ENCODE data around the gene RMDN3. TPM values are rescaled to one million over a fixed set of nuclear protein-coding genes. Genes with fewer than 3 reads are reported as not detected.

Gene RMDN3
- total and polyA plus RNA-seq, 4 donors, result 18.1 to 53.1 (median 40.3) TPM

DNA sequence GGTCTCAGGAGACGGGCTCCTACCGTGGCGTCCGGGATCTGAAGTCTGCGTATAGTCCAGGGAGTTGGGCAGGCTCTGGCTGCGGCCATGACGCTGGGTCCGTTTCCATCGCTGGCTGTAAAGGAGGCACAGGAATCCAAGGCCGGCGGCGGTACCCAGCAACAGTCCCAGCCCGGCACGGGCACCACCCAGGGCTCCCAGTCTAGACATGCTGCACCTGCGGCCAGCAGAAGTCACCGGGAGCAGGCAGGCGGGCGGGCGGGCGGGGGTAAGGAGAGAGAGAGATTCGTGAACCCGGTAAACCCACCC is 526 bp downstream of the RMDN3 start:
- Histone ChIP-seq H3K4me1 (ENCODE audit: control insufficient read depth, insufficient read depth, low read length) (peaks cover 23% of the 10 kb centered on the region), H3K36me3 (ENCODE audit: control insufficient read depth, insufficient read depth, low read length) (peaks cover 15% of the 10 kb centered on the region), H3K27me3 (ENCODE audit: control insufficient read depth, insufficient read depth, low read length) (no peaks in the 10 kb centered on the region), H3K4me3 (ENCODE audit: low read depth, low read length) (peak overlapping the region; percentile 98), H3K9me3 (ENCODE audit: control insufficient read depth, insufficient read depth, low read length) (no peaks in the 10 kb centered on the region), H3K27ac (ENCODE audit: low read depth, low read length) (peak overlapping the region; percentile 76)
- 0% methylated on average over 16 of the region's 22 CpGs for WGBS (ENCODE audit: insufficient coverage)
- DNase-seq (ENCODE audit: low read depth in 4 of 6, low spot score in 6 of 6), result no peak

DNA sequence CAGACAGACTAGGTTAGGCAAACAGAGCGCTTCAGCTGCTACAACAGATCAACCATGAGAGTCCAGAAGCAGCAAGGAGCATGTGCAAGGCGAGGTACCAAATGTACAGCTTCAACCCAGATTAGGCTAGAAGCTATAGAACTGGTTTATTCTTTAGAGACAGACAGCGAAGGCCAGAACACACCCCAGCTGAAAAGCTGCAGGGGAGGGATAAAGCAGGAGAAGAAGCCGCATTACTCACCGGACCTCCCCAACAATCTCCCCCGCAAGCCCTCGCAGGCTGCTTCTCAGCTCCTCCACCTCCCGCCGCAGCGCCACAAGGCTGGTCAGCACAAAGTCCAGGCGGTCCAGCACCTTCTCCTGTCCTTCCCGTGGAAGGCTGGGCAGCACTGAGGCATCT is 3.3 kb downstream of the RMDN3 start:
- no peak overlapping the region for H3K27ac ChIP-seq (ENCODE audit: low read depth, low read length)
- peaks cover 23% of the 10 kb centered on the region for H3K4me1 ChIP-seq (ENCODE audit: control insufficient read depth, insufficient read depth, low read length)
- WGBS (ENCODE audit: insufficient coverage), result 95% methylated on average over 9 of the region's 12 CpGs
- H3K36me3 ChIP-seq (ENCODE audit: control insufficient read depth, insufficient read depth, low read length), result peaks cover 32% of the 10 kb centered on the region
- no peak for DNase-seq (ENCODE audit: low read depth in 4 of 6, low spot score in 6 of 6)
- no peak overlapping the region for H3K4me3 ChIP-seq (ENCODE audit: low read depth, low read length)
- no peaks in the 10 kb centered on the region for H3K9me3 ChIP-seq (ENCODE audit: control insufficient read depth, insufficient read depth, low read length)
- no peaks in the 10 kb centered on the region for H3K27me3 ChIP-seq (ENCODE audit: control insufficient read depth, insufficient read depth, low read length)

DNA sequence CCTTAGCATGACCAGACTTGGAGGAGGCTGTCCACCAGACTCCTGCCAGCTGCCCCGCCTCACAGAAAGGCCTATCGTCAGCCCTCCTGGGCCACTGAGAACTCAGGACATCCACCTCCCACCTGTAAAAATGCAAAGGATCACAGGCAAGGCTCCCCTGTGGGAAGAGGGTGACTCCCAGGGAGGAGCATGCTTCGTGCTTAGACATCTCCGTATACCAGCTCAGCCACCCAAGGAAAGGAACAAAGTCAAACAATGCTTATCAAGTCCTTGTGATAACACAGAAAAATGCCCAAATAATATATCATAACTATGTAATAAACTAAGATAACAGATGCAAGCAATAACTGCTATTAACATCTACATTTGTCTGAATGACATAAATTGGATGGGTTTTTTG is 4.2 kb downstream of the RMDN3 start:
- H3K4me1 ChIP-seq (ENCODE audit: control insufficient read depth, insufficient read depth, low read length), result peaks cover 21% of the 10 kb centered on the region
- no peak overlapping the region for H3K4me3 ChIP-seq (ENCODE audit: low read depth, low read length)
- DNase-seq (ENCODE audit: low read depth in 4 of 6, low spot score in 6 of 6), result no peak
- no peaks in the 10 kb centered on the region for H3K9me3 ChIP-seq (ENCODE audit: control insufficient read depth, insufficient read depth, low read length)
- 100% methylated on average over 2 of the region's 4 CpGs for WGBS (ENCODE audit: insufficient coverage)
- H3K36me3 ChIP-seq (ENCODE audit: control insufficient read depth, insufficient read depth, low read length), result peaks cover 34% of the 10 kb centered on the region
- no peak overlapping the region for H3K27ac ChIP-seq (ENCODE audit: low read depth, low read length)
- H3K27me3 ChIP-seq (ENCODE audit: control insufficient read depth, insufficient read depth, low read length), result no peaks in the 10 kb centered on the region

DNA sequence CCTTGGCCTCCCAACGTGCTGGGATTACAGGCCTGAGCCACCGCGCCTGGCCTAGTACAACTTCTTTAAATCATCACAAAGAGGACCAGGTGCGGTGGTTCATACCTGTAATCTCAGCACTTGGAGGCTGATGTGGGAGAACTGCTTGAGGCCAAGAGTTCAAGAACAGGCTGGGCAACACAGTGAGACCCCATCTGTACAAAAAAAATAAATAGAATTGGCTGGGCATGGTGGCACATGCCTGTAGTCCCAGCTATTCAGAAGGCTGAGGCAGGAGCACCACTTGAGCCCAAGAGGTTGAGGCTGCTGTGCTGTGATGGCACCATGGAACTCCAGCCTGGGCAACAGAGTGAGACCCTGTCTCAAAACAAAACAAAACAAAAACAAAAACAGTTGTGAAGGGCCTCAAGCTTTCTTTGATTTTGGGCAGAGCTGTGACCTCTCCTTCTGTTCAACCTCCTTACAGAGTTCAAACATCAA is 5.9 kb downstream of the RMDN3 start:
- no peaks in the 10 kb centered on the region for H3K27me3 ChIP-seq (ENCODE audit: control insufficient read depth, insufficient read depth, low read length)
- DNase-seq (ENCODE audit: low read depth in 4 of 6, low spot score in 6 of 6), result no peak
- peaks cover 50% of the 10 kb centered on the region for H3K36me3 ChIP-seq (ENCODE audit: control insufficient read depth, insufficient read depth, low read length)
- WGBS (ENCODE audit: insufficient coverage), result 100% methylated on average over 2 of the region's 4 CpGs
- H3K4me1 ChIP-seq (ENCODE audit: control insufficient read depth, insufficient read depth, low read length), result peaks cover 10% of the 10 kb centered on the region
- no peak overlapping the region for H3K27ac ChIP-seq (ENCODE audit: low read depth, low read length)
- H3K9me3 ChIP-seq (ENCODE audit: control insufficient read depth, insufficient read depth, low read length), result no peaks in the 10 kb centered on the region
- H3K4me3 ChIP-seq (ENCODE audit: low read depth, low read length), result no peak overlapping the region

DNA sequence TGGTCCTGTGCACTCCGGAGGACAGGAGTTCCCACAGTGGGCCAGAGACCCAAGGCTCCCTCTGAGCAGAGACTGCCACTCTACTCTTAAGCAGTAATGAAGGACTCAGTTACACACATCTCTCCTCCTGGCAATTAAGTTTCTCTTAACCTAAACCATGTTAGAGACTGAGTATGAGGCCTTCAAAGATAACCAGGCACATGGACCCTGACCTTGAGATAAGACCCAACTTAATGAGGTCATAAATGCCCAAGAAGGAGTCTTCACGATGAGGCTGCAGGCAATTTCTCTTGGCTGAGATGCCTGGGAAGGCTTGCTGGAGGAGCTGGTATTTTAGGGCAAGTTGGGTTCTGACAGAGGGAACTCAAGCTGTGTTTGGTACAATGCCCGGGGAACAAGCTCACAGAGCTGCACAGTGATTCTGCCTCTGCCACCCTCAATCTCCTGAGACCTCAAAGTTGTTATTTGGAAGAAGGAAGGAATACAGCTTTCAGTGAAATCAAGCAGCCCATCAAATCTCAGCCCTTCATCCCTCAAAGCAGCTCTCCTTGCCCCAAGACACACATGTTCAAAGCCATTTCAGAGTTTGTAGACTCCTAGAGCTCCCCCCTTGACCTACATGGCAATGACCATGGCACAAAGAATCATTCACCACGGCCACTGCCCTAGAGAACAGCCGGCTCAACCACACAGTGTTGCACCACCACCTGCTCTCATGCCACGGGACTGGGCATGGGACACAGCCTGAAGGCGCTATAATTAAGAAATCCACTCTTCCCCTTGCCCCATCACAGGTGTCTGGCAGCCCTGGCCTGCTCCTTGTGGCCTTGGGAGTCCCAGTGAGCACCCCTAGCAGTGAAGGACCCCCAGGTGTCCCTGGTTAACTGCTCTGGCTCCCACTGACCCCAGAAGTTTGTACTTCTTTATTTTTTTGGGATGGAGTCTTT is 7.1 kb downstream of the RMDN3 start:
- Histone ChIP-seq H3K9me3 (ENCODE audit: control insufficient read depth, insufficient read depth, low read length) (no peaks in the 10 kb centered on the region), H3K27me3 (ENCODE audit: control insufficient read depth, insufficient read depth, low read length) (no peaks in the 10 kb centered on the region), H3K36me3 (ENCODE audit: control insufficient read depth, insufficient read depth, low read length) (peaks cover 62% of the 10 kb centered on the region), H3K27ac (ENCODE audit: low read depth, low read length) (no peak overlapping the region), H3K4me3 (ENCODE audit: low read depth, low read length) (no peak overlapping the region), H3K4me1 (ENCODE audit: control insufficient read depth, insufficient read depth, low read length) (peaks cover under 1% of the 10 kb centered on the region)
- DNase-seq (ENCODE audit: low read depth in 4 of 6, low spot score in 6 of 6), result no peak
- WGBS (ENCODE audit: insufficient coverage), result 88% methylated on average over 6 of the region's 7 CpGs

DNA sequence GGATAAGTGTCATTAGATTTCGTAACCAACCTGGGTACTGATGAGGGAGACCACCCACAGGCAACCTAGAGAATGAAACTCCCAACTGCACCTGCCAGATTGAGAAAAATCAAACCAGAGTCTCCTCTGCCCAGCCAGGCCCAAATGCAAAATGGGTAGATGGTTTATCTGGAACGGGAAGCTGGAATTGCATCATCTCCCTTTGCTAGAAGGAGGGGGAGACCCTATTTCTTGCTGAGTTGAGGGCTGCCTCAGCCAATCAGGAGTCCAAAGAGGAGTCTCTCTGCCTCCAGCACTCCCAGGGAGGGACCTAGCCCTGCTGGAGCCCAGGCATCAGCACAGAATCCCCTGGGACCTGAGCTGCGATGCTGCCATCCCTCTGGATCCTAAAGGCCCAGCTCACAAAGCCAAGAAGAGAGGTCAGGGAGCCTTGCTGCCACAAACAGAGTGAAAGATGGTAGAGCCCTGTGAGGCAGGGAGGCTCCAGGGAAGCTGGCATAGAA is 8.1 kb downstream of the RMDN3 start:
- Histone ChIP-seq H3K36me3 (ENCODE audit: control insufficient read depth, insufficient read depth, low read length) (peaks cover 61% of the 10 kb centered on the region), H3K4me3 (ENCODE audit: low read depth, low read length) (no peak overlapping the region), H3K4me1 (ENCODE audit: control insufficient read depth, insufficient read depth, low read length) (no peaks in the 10 kb centered on the region), H3K9me3 (ENCODE audit: control insufficient read depth, insufficient read depth, low read length) (no peaks in the 10 kb centered on the region), H3K27ac (ENCODE audit: low read depth, low read length) (no peak overlapping the region), H3K27me3 (ENCODE audit: control insufficient read depth, insufficient read depth, low read length) (no peaks in the 10 kb centered on the region)
- no peak for DNase-seq (ENCODE audit: low read depth in 4 of 6, low spot score in 6 of 6)
- 92% methylated on average over 2 of the region's 3 CpGs for WGBS (ENCODE audit: insufficient coverage)

DNA sequence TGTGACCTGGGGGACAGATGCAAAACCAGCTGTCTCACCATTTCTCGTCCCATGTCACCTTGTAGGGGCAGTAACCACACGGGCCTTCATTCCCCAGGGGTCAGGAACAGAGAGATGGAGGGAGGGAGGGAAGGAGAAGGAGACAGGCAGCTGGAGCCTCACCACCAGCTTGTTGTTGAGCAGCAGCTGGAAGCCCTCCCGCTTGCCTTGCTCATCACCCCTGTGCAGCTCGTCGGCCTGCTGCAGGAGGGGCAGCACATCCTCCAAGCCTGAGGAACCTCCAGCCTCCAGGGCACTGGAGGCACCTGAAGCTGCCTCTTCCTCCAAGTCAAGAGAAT is 10.3 kb downstream of the RMDN3 start:
- WGBS (ENCODE audit: insufficient coverage), result 51% methylated on average over 3 of the region's 5 CpGs
- no peaks in the 10 kb centered on the region for H3K27me3 ChIP-seq (ENCODE audit: control insufficient read depth, insufficient read depth, low read length)
- no peaks in the 10 kb centered on the region for H3K4me1 ChIP-seq (ENCODE audit: control insufficient read depth, insufficient read depth, low read length)
- no peak overlapping the region for H3K27ac ChIP-seq (ENCODE audit: low read depth, low read length)
- DNase-seq (ENCODE audit: low read depth in 4 of 6, low spot score in 6 of 6), result no peak
- H3K4me3 ChIP-seq (ENCODE audit: low read depth, low read length), result no peak overlapping the region
- peaks cover 64% of the 10 kb centered on the region for H3K36me3 ChIP-seq (ENCODE audit: control insufficient read depth, insufficient read depth, low read length)
- H3K9me3 ChIP-seq (ENCODE audit: control insufficient read depth, insufficient read depth, low read length), result no peaks in the 10 kb centered on the region

DNA sequence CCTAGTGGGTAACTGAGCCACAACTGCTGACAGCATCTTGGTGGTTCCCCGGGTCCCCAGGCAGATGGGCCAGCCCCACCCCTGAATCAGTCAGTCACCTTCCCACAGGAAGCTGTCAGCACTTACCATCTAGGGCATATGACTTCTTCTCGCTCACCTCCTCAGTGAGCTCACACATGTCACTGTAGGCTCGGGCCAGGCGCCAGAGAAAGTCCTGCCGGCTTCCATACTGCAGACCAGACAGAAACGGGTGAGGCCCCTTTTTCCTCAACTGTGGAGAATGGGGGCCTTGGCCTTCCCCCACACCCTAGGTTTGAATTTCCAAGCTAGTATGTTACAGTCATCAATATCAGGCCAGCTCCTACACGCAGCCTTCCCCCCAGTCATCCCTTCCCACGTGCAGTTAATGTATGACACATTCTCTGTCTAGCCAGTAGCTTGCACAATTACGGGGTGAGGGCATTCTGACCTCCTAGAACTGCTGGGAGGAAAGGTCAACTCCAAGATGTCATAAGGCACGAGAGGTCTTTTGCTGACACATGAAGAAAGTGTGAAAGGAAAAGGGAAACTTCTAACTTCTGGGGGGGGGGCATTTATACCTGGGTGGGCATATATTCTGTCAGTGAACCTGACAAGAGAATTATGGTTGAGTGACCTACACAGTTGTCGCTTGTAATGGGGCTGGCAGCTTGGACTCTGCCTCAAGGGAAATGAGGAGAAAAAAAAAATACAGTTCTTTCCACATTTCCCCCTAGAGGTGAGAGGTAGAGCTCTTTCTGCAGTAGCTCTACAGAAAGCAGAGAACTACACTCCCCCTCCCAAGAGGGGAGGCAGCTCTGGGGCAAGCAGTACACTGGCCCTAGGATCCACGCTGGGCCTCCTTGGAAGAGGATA is 10.9 kb downstream of the RMDN3 start:
- H3K27me3 ChIP-seq (ENCODE audit: control insufficient read depth, insufficient read depth, low read length), result no peaks in the 10 kb centered on the region
- no peaks in the 10 kb centered on the region for H3K4me1 ChIP-seq (ENCODE audit: control insufficient read depth, insufficient read depth, low read length)
- WGBS (ENCODE audit: insufficient coverage), result 83% methylated on average over 9 of the region's 12 CpGs
- no peak overlapping the region for H3K27ac ChIP-seq (ENCODE audit: low read depth, low read length)
- peaks cover 68% of the 10 kb centered on the region for H3K36me3 ChIP-seq (ENCODE audit: control insufficient read depth, insufficient read depth, low read length)
- no peak overlapping the region for H3K4me3 ChIP-seq (ENCODE audit: low read depth, low read length)
- no peak for DNase-seq (ENCODE audit: low read depth in 4 of 6, low spot score in 6 of 6)
- H3K9me3 ChIP-seq (ENCODE audit: control insufficient read depth, insufficient read depth, low read length), result no peaks in the 10 kb centered on the region

DNA sequence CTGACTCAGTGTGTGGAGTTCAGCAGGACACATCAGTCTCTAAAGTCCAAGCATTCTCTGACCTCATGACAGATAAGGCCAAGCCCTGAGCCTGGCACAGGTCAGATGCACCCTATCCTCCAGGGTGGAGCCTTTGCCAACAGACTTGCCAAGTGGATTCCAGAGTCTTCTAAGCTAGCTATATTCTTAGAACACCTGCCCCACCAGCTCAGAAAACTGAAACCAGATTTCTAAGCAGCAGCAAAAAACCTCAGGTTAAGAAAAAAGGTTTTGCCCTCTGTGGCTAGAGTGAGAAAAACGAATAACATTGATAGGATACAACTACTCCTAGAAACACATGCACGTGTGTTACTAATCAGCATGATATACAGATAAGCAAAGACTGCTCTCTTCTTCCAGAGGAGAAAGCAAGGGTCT is 11.6 kb downstream of the RMDN3 start:
- WGBS (ENCODE audit: insufficient coverage), result no CpG with 5 or more reads among the region's 2 CpGs
- no peaks in the 10 kb centered on the region for H3K27me3 ChIP-seq (ENCODE audit: control insufficient read depth, insufficient read depth, low read length)
- no peak for DNase-seq (ENCODE audit: low read depth in 4 of 6, low spot score in 6 of 6)
- H3K9me3 ChIP-seq (ENCODE audit: control insufficient read depth, insufficient read depth, low read length), result no peaks in the 10 kb centered on the region
- no peak overlapping the region for H3K27ac ChIP-seq (ENCODE audit: low read depth, low read length)
- peaks cover 65% of the 10 kb centered on the region for H3K36me3 ChIP-seq (ENCODE audit: control insufficient read depth, insufficient read depth, low read length)
- no peak overlapping the region for H3K4me3 ChIP-seq (ENCODE audit: low read depth, low read length)
- no peaks in the 10 kb centered on the region for H3K4me1 ChIP-seq (ENCODE audit: control insufficient read depth, insufficient read depth, low read length)
